Muscle of arm (tissue), 12 donors: Measurements from ENCODE around the gene CASP4. TPM values are rescaled to one million over a fixed set of nuclear protein-coding genes. Genes with fewer than 3 reads are reported as not detected.
A peak's percentile ranks its signal among the peaks of the same experiment; 100 is the strongest.
"Not testable (repeated sequence)": the region's sequence is repeated elsewhere in the genome, so short reads cannot be mapped to it uniquely, and the experiment has no call there.

Source experiments
- DNase-seq: peaks from one replicate; pipeline ENCODE4 v3.0.0-alpha.2; 2013
- polyA plus RNA-seq, 12 donors: library from polyadenylated mRNA; unstranded; fragments of 120-200 nt; gene quantifications; one replicate each; pipeline ENCODE4 v1.2.1, GENCODE V29; 2013; ENCODE audit not compliant: insufficient read length in 12 of 12

CASP4 gene
- polyA plus RNA-seq, 12 donors: 21.7 to 78.6 (median 29.1) TPM; not detected in 1

DNA sequence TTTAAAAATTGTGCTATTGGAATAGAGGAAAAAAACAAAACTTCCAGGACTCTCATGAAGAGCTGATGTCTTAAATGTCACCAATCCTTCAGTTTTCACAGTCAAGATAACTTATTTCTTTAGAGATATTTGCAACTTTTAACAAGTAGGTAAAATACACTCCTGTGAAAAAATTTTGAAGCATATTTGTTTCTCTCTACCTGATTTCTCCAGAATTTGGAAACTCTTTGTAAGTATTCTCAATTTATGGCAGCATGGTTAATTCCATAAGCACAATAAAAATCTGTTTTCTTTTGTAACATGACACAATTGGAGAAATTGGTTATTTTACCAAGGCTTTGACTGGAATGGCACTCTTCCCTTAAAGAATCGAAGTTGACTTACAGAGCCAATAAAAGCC lies 4.1 kb downstream of the CASP4 start:
- no peak for DNase-seq

DNA sequence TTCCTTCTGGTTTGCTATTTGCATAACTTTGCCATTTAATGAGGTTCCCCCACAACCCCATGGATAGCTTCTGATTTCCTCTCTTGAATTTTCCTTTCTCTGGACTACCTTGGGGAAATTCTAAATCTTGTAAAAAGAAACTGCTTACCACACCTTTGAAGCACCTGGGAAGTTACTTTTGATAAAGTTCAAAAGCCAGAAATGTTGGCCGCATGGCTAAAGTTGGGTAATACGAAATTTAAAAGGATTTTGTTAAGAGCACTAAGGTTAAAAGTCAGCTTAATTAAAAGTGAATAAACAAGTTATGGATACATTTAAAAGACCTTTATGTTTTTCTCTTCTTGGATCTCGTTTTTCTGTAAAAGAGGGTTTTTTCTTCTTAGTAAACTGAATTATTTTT lies 5.5 kb downstream of the CASP4 start:
- no peak for DNase-seq

DNA sequence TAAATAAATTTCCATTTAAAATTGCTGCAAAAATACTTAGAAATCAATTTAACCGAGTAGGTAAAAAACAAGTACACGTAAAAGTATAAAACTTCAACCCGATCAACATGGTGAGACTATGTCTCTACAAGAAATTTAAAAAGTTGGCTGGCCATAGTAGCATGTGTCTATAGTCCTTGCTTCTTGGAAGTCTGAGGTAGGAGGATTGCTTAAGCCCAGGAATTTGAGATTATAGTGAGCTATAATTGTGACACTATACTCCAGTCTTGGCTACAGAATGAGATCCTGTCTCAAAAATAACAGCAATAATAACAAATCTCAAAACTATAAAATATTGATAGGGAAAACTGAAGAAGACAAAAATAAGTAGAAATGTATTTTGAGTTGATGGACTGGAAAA lies 11.1 kb downstream of the CASP4 start:
- DNase-seq: no peak

DNA sequence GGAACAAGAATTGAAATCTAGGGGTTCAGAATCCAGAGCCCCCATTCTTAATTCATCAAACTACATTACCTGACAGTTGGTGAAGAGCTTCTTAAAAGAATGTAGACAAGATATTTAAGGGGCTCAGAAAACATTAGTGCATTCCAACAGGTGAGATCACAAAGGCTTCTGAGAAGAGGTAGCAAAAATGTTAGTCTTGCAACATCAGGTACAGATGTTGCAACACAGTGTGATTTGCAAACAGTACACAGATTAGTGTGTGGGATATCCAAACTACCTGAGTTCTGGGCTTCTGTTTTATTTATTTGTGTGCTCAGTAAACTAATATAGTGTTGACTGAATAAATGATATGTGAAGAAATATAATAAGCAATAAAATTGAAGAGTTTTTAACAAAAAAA lies 11.8 kb downstream of the CASP4 start:
- no peak for DNase-seq

DNA sequence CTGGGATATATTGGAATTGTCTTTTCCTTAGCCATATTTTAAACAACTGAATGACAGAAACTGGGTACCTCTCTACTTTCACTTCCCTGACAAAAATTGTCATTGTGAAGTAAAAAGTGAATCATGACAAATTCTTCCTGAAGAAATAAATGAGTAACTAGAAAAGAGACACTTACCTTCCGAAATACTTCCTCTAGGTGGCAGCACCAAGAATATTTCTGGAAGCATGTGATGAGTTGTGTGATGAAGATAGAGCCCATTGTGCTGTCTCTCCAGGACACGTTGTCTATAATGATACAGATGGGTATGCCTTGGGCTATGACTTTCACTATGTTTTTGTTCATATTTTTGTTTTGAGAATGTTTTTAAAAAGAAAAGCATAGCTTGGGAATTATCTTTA lies 21.5 kb downstream of the CASP4 start:
- DNase-seq: no peak

DNA sequence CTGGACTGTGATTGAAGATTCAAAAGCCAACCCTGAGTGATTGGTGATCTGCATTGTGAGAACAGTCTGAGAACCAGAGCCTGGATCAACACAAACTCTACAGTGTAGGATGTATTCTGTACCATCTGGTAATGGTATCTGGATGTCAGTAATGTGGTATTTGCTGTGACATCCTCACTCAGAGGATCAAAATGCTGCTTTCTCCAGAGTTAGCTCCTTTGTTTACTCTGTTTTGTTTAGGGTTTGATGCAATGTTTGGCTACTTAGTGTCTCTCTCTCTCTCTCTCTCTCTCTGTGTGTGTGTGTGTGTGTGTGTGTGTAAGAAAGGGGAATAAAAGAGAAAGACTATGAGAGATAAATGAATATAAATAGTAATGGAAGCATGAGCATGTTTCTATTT lies 24.3 kb downstream of the CASP4 start:
- DNase-seq: no peak

DNA sequence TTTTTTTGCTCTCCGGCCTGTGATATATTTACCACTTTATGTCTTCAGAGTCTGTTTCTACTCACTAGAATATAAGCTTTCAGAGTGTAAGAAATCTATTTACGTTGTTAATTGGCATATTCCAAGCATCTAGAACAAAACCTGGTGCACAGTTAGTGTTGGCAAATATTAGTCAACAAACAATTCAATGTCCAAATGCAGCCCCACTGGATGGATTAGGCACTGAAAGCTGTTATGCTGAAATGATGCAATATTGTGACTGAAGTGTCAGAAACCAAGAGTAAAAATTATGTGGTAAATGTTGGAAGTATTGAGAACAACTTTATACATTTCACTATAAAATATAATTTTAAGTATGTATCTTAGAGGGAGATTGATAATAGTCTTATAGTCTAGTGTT lies 24.8 kb downstream of the CASP4 start:
- no peak for DNase-seq

DNA sequence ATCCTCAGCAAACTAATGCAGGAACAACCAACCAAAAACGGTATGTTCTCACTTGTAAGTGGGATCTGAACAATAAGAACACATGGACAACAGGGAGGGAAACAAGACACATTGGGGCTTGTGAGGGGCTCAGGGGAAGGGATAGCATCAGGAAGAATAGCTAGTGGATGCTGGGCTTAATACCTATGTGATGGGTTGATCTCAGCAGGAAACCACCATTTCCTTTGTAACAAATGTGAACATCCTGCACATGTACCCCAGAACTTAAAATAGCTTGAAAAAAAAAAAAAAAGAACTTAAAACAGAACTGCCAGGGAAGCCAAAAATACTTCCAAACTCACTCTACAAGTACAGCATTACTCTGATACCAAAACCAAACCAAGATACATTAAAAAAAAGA lies 33.8 kb downstream of the CASP4 start:
- no peak for DNase-seq

DNA sequence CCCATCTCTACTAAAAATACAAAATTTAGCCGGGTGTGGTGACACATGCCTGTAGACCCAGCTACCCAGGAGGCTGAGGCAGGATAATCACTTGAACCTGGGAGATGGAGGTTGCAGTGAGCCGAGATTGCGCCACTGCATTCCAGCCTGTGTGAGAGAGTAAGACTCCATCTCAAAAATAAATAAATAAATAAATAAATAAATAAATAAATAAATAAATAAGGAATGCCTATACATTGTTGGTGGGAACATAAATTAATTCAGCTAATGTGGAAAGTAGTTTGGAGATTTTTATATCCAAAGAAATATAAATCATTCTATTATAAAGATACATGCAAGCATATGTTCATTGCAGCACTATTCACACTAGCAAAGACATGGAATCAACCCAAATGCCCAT lies 34.3 kb downstream of the CASP4 start:
- DNase-seq: not testable (repeated sequence)

DNA sequence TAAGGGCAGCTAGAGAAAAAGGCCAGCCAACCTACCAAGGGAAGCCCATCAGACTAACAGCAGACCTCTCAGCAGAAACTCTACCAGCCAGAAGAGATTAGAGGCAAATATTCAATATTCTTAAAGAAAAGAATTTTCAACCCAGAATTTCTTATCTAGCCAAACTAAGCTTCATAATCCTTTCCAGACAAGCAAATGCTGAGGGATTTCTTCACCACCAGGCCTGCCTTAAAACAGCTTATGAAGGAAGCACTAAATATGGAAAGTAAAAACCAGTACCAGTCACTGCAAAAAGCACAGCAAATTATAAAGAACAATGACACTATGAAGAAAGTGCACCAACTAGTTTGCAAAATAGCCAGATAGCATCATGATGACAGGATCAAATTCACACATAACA lies 39.6 kb downstream of the CASP4 start:
- no peak for DNase-seq

DNA sequence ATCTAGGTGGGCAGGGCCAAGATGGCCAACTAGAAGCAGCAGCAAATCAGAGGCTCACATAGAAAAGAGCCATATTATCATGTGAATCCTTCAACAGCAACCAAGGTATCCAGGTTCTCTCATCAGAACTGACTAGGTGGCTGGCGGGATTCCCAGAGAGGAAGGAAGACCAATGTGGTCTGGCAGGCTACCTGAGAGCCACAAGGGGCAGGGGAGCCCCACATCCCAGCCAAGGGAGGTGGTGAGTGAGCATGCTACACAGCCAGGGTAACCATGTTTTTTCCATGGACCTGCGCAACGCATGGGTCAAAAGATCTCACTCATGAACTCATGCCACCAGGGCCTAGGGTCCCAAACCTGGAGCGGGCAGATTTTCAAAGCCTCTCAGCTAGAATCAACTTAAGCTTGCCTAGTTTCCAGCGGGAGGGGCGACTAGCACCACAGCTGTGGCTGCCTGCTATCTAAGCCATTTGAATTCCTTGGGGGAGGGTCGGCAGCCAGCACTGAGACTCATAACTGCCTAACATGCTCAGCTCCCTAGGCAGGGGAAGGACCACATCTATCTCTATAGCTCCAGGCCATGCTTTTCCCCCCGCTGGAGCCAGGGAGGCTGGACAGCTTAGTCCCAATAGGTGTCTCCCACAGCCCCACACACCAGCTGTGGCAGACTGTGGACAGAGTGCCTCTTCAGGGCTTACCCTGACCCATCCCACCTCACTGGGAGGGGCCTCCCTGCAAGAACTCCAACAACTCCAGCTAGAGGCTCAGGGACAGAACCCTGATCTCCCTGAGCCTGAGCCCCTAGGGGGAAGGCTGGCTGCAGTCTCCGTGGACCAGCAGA lies 41.4 kb downstream of the CASP4 start:
- no peak for DNase-seq

DNA sequence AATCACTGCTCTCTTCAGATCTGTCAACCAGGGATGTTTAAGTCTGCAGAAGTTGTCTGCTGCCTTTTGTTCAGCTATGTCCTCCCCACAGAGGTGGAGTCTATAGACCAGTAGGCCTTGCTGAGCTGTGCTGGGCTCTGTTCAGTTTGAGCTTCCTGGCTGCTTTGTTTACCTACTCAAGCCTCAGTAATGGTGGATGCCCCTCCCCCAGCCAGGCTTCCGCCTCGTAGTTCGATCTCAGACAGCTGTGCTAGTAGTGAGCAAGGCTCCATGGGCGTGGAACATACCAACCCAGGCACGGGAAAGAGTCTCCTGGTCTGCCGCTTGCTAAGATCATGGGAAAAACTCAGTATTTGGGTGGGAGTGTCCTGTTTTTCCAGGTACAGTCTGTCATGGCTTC lies 42.5 kb downstream of the CASP4 start:
- no peak for DNase-seq

DNA sequence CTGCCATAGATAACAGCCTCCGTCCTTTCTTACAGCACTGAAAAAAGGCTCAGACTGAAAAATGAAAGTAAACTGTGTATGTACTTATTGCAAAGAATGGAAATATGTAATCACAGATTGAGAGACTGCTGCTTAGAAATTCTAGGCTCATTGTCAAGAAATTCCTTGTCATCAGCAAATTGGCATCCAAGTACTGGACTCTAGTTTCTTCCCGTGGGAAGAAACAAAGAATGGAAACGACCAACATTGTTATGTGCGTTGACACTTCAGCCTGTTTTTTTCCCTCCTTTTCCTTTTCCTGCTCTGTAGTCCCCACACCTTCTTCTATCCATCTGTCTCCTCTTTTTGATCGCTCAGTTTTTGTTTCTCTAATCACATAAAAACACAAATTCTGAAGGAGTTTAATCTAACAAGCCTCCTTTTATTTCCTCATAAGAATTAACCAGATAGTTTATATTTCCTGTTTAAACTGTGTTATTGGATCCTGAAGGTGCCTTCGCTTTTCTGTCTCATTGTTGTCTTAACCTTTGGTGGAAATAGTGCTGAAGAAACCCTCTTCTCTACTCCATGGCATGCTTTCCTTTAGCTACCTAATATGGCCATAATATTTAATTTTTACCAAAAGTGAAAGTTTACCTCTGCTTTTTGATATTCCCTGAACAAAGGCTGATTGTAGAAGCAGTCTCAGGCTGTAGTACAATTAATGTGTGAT lies 50.1 kb downstream of the CASP4 start:
- peak; percentile 83 for DNase-seq

DNA sequence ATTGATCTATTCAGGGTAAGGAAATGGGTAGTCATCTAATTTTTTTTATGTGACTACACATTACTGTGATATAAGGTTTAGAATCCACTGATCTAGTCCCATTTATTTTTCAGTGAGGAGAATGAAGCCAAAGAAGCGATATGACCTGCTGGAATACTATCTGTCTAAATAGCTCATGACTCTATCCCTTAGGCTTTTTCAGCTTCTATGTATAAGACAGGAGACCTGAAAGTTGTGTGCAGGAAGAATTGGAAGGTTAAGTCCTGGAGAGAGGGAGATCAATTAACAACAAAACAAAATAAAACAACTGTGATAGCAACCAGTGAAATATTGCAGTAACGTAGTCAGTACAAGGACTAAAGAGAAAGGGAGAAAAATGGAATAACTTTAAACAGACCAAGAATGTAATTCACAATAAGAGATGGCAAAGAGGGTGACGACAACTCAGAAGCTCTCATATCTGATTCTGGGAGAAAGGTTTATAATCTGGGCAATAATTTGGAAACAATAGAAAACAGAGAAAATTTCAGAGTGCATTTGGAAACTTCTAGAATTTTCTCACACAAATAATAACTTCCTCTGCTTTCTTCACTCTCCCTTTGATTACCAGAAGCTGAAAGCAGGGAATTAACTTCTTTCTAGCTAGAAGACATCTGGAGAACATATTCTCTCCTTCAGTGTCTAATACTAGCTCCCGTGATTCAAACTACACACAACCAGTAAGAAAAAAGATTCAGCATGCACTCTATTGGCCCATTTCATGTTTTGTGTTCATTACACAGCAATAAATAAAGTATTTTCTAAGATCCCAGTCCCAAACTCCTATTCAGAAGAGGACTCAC lies 50.9 kb downstream of the CASP4 start:
- no peak for DNase-seq

DNA sequence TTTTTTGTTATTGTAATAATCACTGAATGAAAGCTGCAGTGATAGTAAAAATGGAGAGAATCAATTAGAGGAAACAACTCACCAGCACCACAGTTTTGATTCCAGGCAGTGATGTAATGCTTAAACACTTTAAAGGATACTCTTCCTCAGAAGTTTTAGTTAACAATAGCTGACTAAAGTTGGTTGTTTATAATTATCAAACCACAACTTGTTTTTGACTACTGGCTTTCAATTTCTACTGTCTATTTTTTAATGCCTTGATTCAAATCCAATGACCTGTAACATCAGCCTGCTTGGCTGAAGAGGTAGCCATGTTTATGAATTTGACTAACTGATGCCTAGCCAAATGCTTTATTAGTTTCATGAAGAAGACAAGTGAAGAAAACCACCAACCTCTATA lies 51.9 kb downstream of the CASP4 start:
- no peak for DNase-seq

DNA sequence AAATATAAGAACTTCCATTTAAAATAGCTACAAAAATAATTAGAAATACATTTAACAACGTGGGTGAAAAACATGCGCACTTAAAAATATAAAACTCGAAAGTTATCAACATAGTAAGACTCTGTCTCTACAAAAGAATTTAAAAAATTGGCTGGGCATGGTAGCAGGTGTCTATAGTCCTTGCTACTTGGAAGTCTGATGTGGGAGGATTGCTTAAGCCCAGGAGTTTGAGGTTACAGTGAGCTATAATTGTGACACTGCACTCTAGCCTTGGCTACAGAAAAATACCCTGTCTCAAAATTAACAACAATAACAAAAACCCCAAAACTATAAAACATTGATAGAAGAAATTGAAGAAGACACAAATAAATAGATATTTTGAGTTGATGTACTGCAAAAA lies 56.3 kb downstream of the CASP4 start:
- no peak for DNase-seq

DNA sequence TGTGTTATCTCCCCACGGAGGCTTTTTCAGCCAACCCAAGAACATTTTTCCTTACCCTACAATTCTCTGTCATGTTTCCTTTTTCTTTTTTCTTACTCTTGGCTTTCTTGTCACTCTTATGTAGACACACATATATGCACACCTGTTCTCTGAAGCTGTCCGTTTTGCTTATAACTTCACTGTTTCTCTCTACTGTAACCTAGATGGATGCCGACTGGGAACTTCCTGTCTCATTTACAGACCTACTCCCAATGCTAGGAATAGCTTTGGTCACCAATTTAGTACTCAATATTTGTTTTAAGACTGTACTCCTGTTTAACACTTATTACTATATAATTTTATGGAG lies 60.2 kb downstream of the CASP4 start:
- no peak for DNase-seq

DNA sequence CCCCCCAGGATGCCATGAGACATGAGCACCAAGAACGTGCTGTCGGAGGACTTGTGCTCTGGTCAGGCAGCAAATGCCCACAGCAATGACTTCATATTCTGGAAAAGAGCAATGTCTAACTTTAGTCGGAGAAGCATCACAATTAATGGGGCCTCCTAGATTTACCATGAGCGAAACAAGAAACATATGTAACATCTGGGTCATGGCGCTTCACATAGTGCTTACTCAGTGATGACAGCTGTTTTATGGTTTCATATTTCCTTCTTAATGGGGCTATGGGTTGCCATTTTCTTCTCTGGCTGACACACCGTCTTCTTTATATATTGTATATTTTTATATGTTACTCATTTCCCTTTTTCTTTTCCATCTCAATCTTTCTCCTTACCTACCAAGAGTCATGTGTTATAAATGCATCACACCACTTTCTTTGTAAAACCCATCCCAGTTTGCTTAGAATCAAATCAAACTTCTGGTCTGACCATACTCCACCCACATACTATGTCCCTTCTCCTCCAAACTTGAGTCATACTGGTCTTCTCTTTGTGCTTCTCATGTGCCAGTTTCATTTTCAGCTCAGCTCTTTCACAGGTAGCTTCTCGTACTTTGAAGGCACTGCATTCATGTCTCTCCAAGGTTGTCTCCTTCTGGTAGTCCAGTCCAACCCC lies 60.7 kb downstream of the CASP4 start:
- no peak for DNase-seq

DNA sequence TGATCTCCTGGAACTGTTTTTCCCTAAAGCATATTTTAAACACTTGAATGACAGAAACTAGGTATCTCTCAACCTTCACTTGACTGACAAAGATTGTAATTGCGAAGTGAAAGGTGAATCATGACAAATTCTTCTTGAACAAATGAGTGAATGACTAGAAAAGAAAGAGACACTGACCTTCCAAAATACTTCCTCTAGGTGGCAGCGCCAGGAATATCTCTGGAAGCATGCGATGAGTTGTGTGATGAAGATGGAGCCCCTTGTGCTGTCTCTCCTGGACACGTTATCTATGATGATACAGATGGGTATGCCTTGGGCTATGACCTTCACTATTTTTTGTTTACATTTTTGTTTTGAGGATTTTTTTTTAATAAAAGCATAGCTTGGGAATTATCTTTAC lies 63.1 kb downstream of the CASP4 start:
- no peak for DNase-seq

DNA sequence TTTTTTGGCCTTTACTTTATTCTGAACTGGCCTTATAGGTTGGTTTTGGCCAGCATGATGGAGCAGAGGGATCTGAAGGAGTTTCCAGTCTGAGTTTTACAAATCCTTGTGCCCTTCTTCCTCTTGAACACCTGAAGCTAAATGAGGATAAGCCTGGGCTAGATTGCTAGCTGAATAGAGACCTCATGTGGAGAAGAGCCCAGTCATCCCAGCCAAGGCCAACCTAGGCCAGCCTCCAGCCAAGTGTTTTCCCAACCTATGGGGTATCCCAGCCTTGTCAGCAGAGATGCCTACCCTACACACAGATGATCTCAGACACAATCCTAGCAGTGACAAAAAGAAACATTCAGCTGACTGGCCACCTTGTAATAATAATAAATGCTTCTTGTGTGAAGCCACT lies 69.1 kb downstream of the CASP4 start:
- DNase-seq: no peak

DNA sequence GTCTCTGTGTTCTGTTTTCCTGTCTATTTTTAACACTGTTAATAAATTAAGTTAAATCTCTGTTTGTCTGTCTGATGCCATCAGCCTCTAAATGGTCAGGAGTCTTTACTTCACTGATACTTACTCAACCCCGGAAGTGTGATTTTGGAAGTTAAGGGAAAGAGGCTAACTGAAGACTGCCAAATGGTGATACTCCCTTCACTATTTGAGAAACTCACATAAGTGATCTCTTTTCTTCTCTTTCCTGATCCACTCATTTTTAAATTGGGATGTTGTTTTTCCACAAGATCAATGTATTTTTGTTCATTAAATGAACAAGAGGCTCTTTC lies 69.7 kb downstream of the CASP4 start:
- DNase-seq: no peak
